ENCODE results near the gene C19orf44. TPM values are rescaled to one million over a fixed set of nuclear protein-coding genes. Genes with fewer than 3 reads are reported as not detected.

Gene C19orf44
- polyA plus RNA-seq, 1 donor (not counting 4 experiments of a cell fraction or from before 2014, with no cell fraction given): 2.7 TPM

- Histone ChIP-seq H3K27me3 (ENCODE audit: control insufficient read depth, extremely low read depth, insufficient read depth, low read length) (no peaks in the 10 kb centered on the region), H3K9ac (ENCODE audit: control insufficient read depth, extremely low read depth, insufficient read depth, low read length) (no peak overlapping the region), H2AFZ (ENCODE audit: control insufficient read depth, low read length) (no peak overlapping the region), H3K4me1 (ENCODE audit: control insufficient read depth, extremely low read depth, insufficient read depth, low read length) (peaks cover 22% of the 10 kb centered on the region), H3K27ac (ENCODE audit: control insufficient read depth, insufficient read depth, low read length) (peak overlapping the region; percentile 43), H3K9me1 (ENCODE audit: control insufficient read depth, extremely low read depth, insufficient read depth, low read length) (peaks cover 4% of the 10 kb centered on the region), H3K4me3 (ENCODE audit: control insufficient read depth in 2 of 3, extremely low read depth in 1 of 3, insufficient read depth in 2 of 3, low read depth in 1 of 3, low read length in 3 of 3) (no peak overlapping the region), H3K79me2 (ENCODE audit: control insufficient read depth, insufficient read depth, low read length) (peaks cover 93% of the 10 kb centered on the region), H3K9me3 (ENCODE audit: control insufficient read depth, low read depth, low read length) (no peaks in the 10 kb centered on the region), H4K20me1 (ENCODE audit: control insufficient read depth, extremely low read depth, insufficient read depth, low read length) (peaks cover 23% of the 10 kb centered on the region), H3K36me3 (ENCODE audit: control insufficient read depth in 2 of 2, extremely low read depth in 1 of 2, insufficient read depth in 2 of 2, low read length in 2 of 2) (no peaks in the 10 kb centered on the region), H3K4me2 (ENCODE audit: control insufficient read depth, extremely low read depth, insufficient read depth, low read depth, low read length) (no peak overlapping the region)
- FAIRE-seq: no peak
- no peak for TF ChIP-seq EZH2 (IDR thresholded peaks at IDR 0.05; ENCODE audit: low read length)
- TF ChIP-seq, protein P1, sequence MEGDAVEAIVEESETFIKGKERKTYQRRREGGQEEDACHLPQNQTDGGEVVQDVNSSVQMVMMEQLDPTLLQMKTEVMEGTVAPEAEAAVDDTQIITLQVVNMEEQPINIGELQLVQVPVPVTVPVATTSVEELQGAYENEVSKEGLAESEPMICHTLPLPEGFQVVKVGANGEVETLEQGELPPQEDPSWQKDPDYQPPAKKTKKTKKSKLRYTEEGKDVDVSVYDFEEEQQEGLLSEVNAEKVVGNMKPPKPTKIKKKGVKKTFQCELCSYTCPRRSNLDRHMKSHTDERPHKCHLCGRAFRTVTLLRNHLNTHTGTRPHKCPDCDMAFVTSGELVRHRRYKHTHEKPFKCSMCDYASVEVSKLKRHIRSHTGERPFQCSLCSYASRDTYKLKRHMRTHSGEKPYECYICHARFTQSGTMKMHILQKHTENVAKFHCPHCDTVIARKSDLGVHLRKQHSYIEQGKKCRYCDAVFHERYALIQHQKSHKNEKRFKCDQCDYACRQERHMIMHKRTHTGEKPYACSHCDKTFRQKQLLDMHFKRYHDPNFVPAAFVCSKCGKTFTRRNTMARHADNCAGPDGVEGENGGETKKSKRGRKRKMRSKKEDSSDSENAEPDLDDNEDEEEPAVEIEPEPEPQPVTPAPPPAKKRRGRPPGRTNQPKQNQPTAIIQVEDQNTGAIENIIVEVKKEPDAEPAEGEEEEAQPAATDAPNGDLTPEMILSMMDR (optimal IDR thresholded peaks at IDR 0.05 in 1 of 3, IDR thresholded peaks at IDR 0.05 in 1 of 3, conservative IDR thresholded peaks at IDR 0.05 in 1 of 3; ENCODE audit: extremely low read depth in 1 of 3, insufficient read depth in 2 of 3, low read length in 3 of 3): no peak
- DNase-seq (ENCODE audit: low read depth, low spot score): no peak
- dilution Hi-C loops (cut with MboI; ENCODE audit: extremely low pct_ligation_motif_present, low sequenced_read_pairs): no loop called here
These were observed 32.7 kb upstream of the C19orf44 start for GRCh38 chr19:16463341-16463990.

- no peak overlapping the region for H3K27ac ChIP-seq (ENCODE audit: control insufficient read depth, insufficient read depth, low read length)
- H3K79me2 ChIP-seq (ENCODE audit: control insufficient read depth, insufficient read depth, low read length): peaks cover 93% of the 10 kb centered on the region
- H3K9me1 ChIP-seq (ENCODE audit: control insufficient read depth, extremely low read depth, insufficient read depth, low read length): no peaks in the 10 kb centered on the region
- DNase-seq (ENCODE audit: low read depth, low spot score): no peak
- H3K4me2 ChIP-seq (ENCODE audit: control insufficient read depth, extremely low read depth, insufficient read depth, low read depth, low read length): no peak overlapping the region
- peaks cover 20% of the 10 kb centered on the region for H4K20me1 ChIP-seq (ENCODE audit: control insufficient read depth, extremely low read depth, insufficient read depth, low read length)
- no peak overlapping the region for H3K9ac ChIP-seq (ENCODE audit: control insufficient read depth, extremely low read depth, insufficient read depth, low read length)
- H3K27me3 ChIP-seq (ENCODE audit: control insufficient read depth, extremely low read depth, insufficient read depth, low read length): no peaks in the 10 kb centered on the region
- FAIRE-seq: no peak
- TF ChIP-seq, protein P1 (optimal IDR thresholded peaks at IDR 0.05 in 1 of 3, IDR thresholded peaks at IDR 0.05 in 1 of 3, conservative IDR thresholded peaks at IDR 0.05 in 1 of 3; ENCODE audit: extremely low read depth in 1 of 3, insufficient read depth in 2 of 3, low read length in 3 of 3): no peak
- TF ChIP-seq EZH2 (IDR thresholded peaks at IDR 0.05; ENCODE audit: low read length): no peak
- no peak overlapping the region for H3K4me3 ChIP-seq (ENCODE audit: control insufficient read depth in 2 of 3, extremely low read depth in 1 of 3, insufficient read depth in 2 of 3, low read depth in 1 of 3, low read length in 3 of 3)
- dilution Hi-C loops (cut with MboI; ENCODE audit: extremely low pct_ligation_motif_present, low sequenced_read_pairs): no loop called here
- no peak overlapping the region for H2AFZ ChIP-seq (ENCODE audit: control insufficient read depth, low read length)
- H3K4me1 ChIP-seq (ENCODE audit: control insufficient read depth, extremely low read depth, insufficient read depth, low read length): peaks cover 17% of the 10 kb centered on the region
- no peaks in the 10 kb centered on the region for H3K36me3 ChIP-seq (ENCODE audit: control insufficient read depth in 2 of 2, extremely low read depth in 1 of 2, insufficient read depth in 2 of 2, low read length in 2 of 2)
- H3K9me3 ChIP-seq (ENCODE audit: control insufficient read depth, low read depth, low read length): no peaks in the 10 kb centered on the region
These were observed 32.1 kb upstream of the C19orf44 start for GRCh38 chr19:16463991-16464575.
